HEK293 (cell line): Measurements from ENCODE around the gene PDLIM1.

Experiments
- CTCF ChIP-seq: fragments of 450-650 bp; formaldehyde crosslinking; IDR thresholded peaks from 2 replicates; pipeline ENCODE4 v1.5.1; 2016; ENCODE audit warnings: missing biosample characterization, missing genetic modification characterization
- SP3 ChIP-seq: fragments of 450-650 bp; formaldehyde crosslinking; IDR thresholded peaks from 2 replicates; pipeline ENCODE4 v1.5.1; 2016; ENCODE audit warnings: missing biosample characterization, missing genetic modification characterization
- TCF7L2 ChIP-seq: IDR thresholded peaks from 2 replicates; pipeline ENCODE4 v1.6.1; 2011; ENCODE audit warnings: low read depth, mild to moderate bottlenecking, inconsistent platforms, low read length, moderate library complexity, borderline replicate concordance
- ZBTB1 ChIP-seq: fragments of 450-650 bp; formaldehyde crosslinking; IDR thresholded peaks from 2 replicates; pipeline ENCODE4 v1.5.1; 2016; ENCODE audit warnings: missing biosample characterization, missing genetic modification characterization
- ZNF548 ChIP-seq: fragments of 450-650 bp; formaldehyde crosslinking; IDR thresholded peaks from 2 replicates; pipeline ENCODE4 v1.5.1; 2016; ENCODE audit warnings: missing biosample characterization, missing genetic modification characterization
- ZNF621 ChIP-seq: fragments of 450-650 bp; formaldehyde crosslinking; IDR thresholded peaks from 2 replicates; pipeline ENCODE4 v1.5.1; 2017; ENCODE audit warnings: missing biosample characterization, missing genetic modification characterization
- ZNF624 ChIP-seq: fragments of 450-650 bp; formaldehyde crosslinking; IDR thresholded peaks from 2 replicates; pipeline ENCODE4 v1.5.1; 2017; ENCODE audit warnings: missing biosample characterization, missing genetic modification characterization
- ZNF670 ChIP-seq: fragments of 450-650 bp; formaldehyde crosslinking; IDR thresholded peaks from 2 replicates; pipeline ENCODE4 v1.5.1; 2016; ENCODE audit warnings: missing biosample characterization, missing genetic modification characterization, low read depth
- ZNF747 ChIP-seq: fragments of 450-650 bp; formaldehyde crosslinking; IDR thresholded peaks from 2 replicates; pipeline ENCODE4 v1.5.1; 2016; ENCODE audit warnings: missing biosample characterization, missing genetic modification characterization
- ZNF830 ChIP-seq: fragments of 450-650 bp; IDR thresholded peaks from 2 replicates; pipeline ENCODE4 v1.5.0; 2018; ENCODE audit warnings: missing biosample characterization, missing genetic modification characterization, low read depth, mild to moderate bottlenecking, moderate library complexity
- ZSCAN30 ChIP-seq: fragments of 450-650 bp; IDR thresholded peaks from 2 replicates; pipeline ENCODE4 v1.5.1; 2018; ENCODE audit warnings: missing biosample characterization, mild to moderate bottlenecking, missing genetic modification characterization, moderate library complexity
- TF ChIP-seq, protein P1 (sequence below): fragments of 450-650 bp; formaldehyde crosslinking; IDR thresholded peaks from 2 replicates; pipeline ENCODE4 v1.5.1; 2017; ENCODE audit warnings: missing biosample characterization, missing genetic modification characterization
- TF ChIP-seq, protein P2 (sequence below): fragments of 450-650 bp; formaldehyde crosslinking; IDR thresholded peaks from 2 replicates; pipeline ENCODE4 v1.5.1; 2016; ENCODE audit warnings: missing biosample characterization, missing genetic modification characterization, borderline replicate concordance

- no peak for TF ChIP-seq CTCF
- no peak for TF ChIP-seq ZSCAN30
- TF ChIP-seq, protein P1, sequence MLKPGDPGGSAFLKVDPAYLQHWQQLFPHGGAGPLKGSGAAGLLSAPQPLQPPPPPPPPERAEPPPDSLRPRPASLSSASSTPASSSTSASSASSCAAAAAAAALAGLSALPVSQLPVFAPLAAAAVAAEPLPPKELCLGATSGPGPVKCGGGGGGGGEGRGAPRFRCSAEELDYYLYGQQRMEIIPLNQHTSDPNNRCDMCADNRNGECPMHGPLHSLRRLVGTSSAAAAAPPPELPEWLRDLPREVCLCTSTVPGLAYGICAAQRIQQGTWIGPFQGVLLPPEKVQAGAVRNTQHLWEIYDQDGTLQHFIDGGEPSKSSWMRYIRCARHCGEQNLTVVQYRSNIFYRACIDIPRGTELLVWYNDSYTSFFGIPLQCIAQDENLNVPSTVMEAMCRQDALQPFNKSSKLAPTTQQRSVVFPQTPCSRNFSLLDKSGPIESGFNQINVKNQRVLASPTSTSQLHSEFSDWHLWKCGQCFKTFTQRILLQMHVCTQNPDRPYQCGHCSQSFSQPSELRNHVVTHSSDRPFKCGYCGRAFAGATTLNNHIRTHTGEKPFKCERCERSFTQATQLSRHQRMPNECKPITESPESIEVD (tag by site-specific recombination): no peak
- no peak for TF ChIP-seq ZNF830 (tag by site-specific recombination)
- no peak for TF ChIP-seq ZNF548 (tag by site-specific recombination)
- TF ChIP-seq SP3 (tag by site-specific recombination): no peak
- no peak for TF ChIP-seq TCF7L2
- TF ChIP-seq ZNF747 (tag by site-specific recombination): no peak
- no peak for TF ChIP-seq ZBTB1 (tag by site-specific recombination)
- no peak for TF ChIP-seq ZNF621 (tag by site-specific recombination)
- no peak for TF ChIP-seq ZNF670 (tag by site-specific recombination)
- no peak for TF ChIP-seq ZNF624
- TF ChIP-seq, protein P2, sequence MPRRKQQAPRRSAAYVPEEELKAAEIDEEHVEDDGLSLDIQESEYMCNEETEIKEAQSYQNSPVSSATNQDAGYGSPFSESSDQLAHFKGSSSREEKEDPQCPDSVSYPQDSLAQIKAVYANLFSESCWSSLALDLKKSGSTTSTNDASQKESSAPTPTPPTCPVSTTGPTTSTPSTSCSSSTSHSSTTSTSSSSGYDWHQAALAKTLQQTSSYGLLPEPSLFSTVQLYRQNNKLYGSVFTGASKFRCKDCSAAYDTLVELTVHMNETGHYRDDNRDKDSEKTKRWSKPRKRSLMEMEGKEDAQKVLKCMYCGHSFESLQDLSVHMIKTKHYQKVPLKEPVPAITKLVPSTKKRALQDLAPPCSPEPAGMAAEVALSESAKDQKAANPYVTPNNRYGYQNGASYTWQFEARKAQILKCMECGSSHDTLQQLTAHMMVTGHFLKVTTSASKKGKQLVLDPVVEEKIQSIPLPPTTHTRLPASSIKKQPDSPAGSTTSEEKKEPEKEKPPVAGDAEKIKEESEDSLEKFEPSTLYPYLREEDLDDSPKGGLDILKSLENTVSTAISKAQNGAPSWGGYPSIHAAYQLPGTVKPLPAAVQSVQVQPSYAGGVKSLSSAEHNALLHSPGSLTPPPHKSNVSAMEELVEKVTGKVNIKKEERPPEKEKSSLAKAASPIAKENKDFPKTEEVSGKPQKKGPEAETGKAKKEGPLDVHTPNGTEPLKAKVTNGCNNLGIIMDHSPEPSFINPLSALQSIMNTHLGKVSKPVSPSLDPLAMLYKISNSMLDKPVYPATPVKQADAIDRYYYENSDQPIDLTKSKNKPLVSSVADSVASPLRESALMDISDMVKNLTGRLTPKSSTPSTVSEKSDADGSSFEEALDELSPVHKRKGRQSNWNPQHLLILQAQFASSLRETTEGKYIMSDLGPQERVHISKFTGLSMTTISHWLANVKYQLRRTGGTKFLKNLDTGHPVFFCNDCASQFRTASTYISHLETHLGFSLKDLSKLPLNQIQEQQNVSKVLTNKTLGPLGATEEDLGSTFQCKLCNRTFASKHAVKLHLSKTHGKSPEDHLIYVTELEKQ: no peak
Measured at GRCh38 chr10:95326396-95326795, 35.6 kb upstream of the PDLIM1 start.
